ENCODE measurements around the gene POC1A.

DNA sequence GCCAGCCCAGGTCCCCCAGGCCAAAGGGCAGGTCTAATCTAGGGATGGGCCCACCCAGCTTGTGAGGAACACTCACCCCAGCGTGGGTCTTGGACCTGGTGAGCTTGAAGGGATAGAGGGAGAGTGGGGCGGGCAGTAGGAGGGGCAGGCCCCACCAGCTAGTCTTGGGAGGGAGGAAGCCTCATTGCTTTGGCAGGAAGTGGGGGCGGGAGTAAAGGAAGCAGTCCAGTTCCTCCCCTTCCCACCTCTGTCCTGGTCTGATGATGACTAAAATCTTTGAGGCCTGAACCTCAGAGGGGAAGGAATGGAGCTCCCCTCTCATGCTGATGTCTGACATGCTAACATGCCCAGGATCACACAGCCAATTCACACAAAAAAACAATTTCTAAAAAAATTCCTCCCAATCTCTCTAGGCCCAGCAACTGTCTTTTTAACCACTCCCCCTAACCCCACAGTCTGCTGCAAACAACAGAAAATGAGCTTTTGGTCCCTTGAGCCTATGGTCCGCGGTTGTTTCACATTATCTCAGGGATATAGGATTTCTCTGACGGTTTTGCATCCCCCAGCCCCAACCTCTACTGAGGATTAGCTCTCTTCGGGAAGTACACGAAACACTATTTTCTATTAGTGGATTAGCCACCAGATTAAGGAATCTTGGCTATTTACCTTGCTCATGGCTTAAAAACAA lies 67.1 kb downstream of the POC1A start:
- TF ChIP-seq CTCF (conservative IDR thresholded peaks at IDR 0.05; ENCODE audit: low read depth, low read length) (no peak), EZH2 (IDR thresholded peaks at IDR 0.05; ENCODE audit: low read length, unreplicated experiment) (no peak), EZH2phosphoT487 (IDR thresholded peaks at IDR 0.05; ENCODE audit: borderline replicate concordance, low read length) (no peak)
